Measurements from ENCODE around the gene SLC7A4.

DNA sequence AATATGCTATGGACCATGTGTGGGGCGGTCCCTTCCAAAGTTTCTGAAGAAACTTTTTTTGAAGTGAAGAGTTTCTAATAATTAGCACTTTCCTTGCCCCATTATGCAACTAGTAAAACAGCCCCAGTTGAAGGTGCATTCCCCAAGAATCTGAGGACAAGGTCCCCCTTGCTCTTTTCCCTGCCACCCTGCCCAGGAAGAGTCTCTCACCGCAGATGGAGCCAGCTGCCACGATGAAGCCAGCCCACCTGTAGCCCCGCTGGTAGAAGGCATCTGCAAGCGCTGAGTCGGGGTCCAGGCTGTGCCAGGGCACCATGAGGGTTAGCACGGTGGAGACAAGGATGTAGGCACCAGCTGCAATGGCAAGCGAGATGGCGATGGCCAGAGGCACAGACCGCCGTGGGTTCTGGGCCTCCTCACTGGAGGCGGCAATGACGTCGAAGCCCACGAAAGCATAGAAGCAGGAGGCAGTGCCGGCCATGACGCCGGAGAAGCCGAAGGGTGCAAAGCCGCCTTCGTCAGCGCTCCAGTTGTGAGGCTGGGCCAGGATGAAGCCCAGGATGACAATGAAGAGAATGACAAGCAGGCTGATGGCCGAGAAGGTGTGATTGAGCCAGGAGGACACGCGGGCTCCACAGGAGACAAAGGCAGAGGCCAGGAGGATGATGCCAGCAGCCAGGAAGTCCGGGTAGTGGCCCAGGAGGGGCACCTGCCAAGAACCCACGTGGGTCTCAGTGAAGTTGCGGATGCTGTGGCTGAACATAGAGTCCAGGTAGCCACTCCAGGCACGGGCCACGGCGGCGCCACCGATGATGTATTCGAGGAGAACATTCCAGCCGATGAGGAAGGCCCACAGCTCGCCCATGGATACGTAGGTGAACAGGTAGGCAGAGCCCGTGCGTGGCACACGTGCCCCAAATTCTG lies 1.5 kb downstream of the SLC7A4 start:
- no peak for TF ChIP-seq POLR2A (IDR thresholded peaks at IDR 0.05)
- no peak for TF ChIP-seq EP300 (IDR thresholded peaks at IDR 0.05)
- TF ChIP-seq, protein P1, sequence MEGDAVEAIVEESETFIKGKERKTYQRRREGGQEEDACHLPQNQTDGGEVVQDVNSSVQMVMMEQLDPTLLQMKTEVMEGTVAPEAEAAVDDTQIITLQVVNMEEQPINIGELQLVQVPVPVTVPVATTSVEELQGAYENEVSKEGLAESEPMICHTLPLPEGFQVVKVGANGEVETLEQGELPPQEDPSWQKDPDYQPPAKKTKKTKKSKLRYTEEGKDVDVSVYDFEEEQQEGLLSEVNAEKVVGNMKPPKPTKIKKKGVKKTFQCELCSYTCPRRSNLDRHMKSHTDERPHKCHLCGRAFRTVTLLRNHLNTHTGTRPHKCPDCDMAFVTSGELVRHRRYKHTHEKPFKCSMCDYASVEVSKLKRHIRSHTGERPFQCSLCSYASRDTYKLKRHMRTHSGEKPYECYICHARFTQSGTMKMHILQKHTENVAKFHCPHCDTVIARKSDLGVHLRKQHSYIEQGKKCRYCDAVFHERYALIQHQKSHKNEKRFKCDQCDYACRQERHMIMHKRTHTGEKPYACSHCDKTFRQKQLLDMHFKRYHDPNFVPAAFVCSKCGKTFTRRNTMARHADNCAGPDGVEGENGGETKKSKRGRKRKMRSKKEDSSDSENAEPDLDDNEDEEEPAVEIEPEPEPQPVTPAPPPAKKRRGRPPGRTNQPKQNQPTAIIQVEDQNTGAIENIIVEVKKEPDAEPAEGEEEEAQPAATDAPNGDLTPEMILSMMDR (IDR thresholded peaks at IDR 0.05): no peak

All from gastroesophageal sphincter (tissue), 3 donors.